Right lobe of liver (tissue), 4 donors: ENCODE results near the gene CARMIL1.

Source experiments
- CTCF ChIP-seq, 4 donors: fragments of 200-600 bp in 3 of 4; fragments of 450-650 bp in 1 of 4; IDR thresholded peaks; one replicate each; pipeline versions ENCODE4 v1.5.1 to v1.8.0; 2016 to 2022; ENCODE audit warnings: antibody characterized with exemption in 4 of 4, mild to moderate bottlenecking in 2 of 4
- POLR2A ChIP-seq: fragments of 450-650 bp; IDR thresholded peaks from one replicate; pipeline ENCODE4 v1.6.1; 2017; ENCODE audit warnings: antibody characterized with exemption, mild to moderate bottlenecking
- donor health status: DM: no; HTN: no; CAD: no.
- donor health status: DM: no; HTN: no; CAD: no.
- donor health status: DM: no; HTN: yes; CAD: no.

DNA sequence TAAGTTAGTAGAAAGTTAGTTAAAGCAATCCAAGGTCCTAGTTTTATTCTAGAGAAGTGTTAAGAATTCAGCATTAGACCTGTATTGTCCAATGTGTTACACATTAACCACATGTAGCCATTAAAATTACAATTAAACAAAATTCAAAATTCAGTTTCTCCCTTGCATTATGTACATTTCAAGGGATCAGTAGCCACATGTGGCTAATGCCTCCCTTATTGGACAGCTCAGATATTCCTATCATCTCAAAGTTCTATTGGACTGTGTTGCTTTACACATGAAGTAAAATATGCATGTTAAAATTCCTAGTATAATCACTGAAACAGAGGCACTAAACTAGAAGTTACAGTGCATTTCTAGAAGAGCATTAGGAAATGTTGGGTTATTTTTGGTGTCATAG lies 265.7 kb downstream of the CARMIL1 start:
- no peak for TF ChIP-seq POLR2A
- TF ChIP-seq CTCF (IDR thresholded peaks at IDR 0.05) = no peak
